HCT116 (cell line): Measurements from ENCODE around the gene MCF2L. TPM values are rescaled to one million over a fixed set of nuclear protein-coding genes. Genes with fewer than 3 reads are reported as not detected.

Experiments used
- ATAC-seq: fragments of 200-7000 bp; cut with Tn5 transposase; 2 replicates; pipeline ENCODE4 v1.9.1; 2020; ENCODE audit warnings: mild to moderate bottlenecking, moderate library complexity
- BruUV-seq: library from RNA; stranded (reverse); fragments of 400-500 nt; replicated peaks from 2 replicates; lab custom pipeline; 2021; lab: Mats Ljungman, UMichigan
- CTCF ChIA-PET: fragments of 300-600 bp; sonication (Branson Sonifier 250); formaldehyde crosslinking; loops from one replicate; lab custom pipeline; 2021; ENCODE audit warnings: antibody characterized with exemption; lab: Charles Lee
- POLR2A ChIA-PET: fragments of 300-600, 350-600 bp; sonication (Branson Sonifier 250); formaldehyde crosslinking; loops from one replicate; lab custom pipeline; 2021; ENCODE audit warnings: antibody characterized with exemption; lab: Charles Lee
- RAD21 ChIA-PET, 2 experiments: fragments of 300-600 bp; sonication (Branson Sonifier 250); formaldehyde crosslinking; loops; one replicate each; lab custom pipeline; 2023; ENCODE audit warnings: low total read pairs in 2 of 2; ENCODE audit not compliant: uncharacterized antibody in 2 of 2, unreplicated experiment in 2 of 2, low non-redundant PET in 1 of 2; lab: Charles Lee
- DNase-seq: peaks from one replicate; pipeline ENCODE4 v3.0.0-alpha.2; 2010; ENCODE audit warnings: low read depth, low spot score
- H2AFZ ChIP-seq: fragments of 200-600 bp; shearing (Covaris generic), sonication (generic); 2 replicates; pipeline ENCODE4 v1.6.1; 2017; ENCODE audit warnings: low read depth, mixed run types, mixed read lengths, antibody characterized with exemption, low read length; ENCODE audit not compliant: poor library complexity, severe bottlenecking
- H3K27ac ChIP-seq: 2 replicates; pipeline ENCODE4 v1.5.1; 2012; ENCODE audit warnings: low read depth, low read length
- H3K27me3 ChIP-seq: fragments of 200-600 bp; sonication (generic); 2 replicates; pipeline ENCODE4 v1.6.1; 2016; ENCODE audit warnings: mixed run types, low read length, mixed read lengths; ENCODE audit not compliant: insufficient read depth
- H3K36me3 ChIP-seq, 2 experiments: fragments of 200-500 bp in 1 of 2; fragments of 200-600 bp in 1 of 2; sonication (Bioruptor generic) in 1 of 2; sonication (generic) in 1 of 2; 2 replicates each; pipeline versions ENCODE4 v1.5.1 to v1.6.1; 2014 to 2016; ENCODE audit warnings: low read length in 2 of 2, inconsistent platforms in 1 of 2, mixed read lengths in 1 of 2, mixed run types in 1 of 2; ENCODE audit not compliant: insufficient read depth in 2 of 2, control insufficient read depth in 1 of 2
- H3K4me1 ChIP-seq, 2 experiments: fragments of 200-600 bp in 1 of 2; sonication (generic) in 1 of 2; 2 replicates each; pipeline versions ENCODE4 v1.5.1 to v1.6.1; 2012 to 2017; ENCODE audit warnings: low read length in 2 of 2, inconsistent platforms in 1 of 2, mild to moderate bottlenecking in 1 of 2, mixed read lengths in 1 of 2, mixed run types in 1 of 2, moderate library complexity in 1 of 2; ENCODE audit not compliant: insufficient read depth in 2 of 2, control insufficient read depth in 1 of 2
- H3K4me2 ChIP-seq: fragments of 200-600 bp; sonication (generic); 2 replicates; pipeline ENCODE4 v1.6.1; 2017; ENCODE audit warnings: mixed run types, low read length, mixed read lengths
- H3K4me3 ChIP-seq, 2 experiments: fragments of 200-600 bp in 1 of 2; sonication (generic) in 1 of 2; replicated peaks in 1 of 2; 2 replicates each; pipeline ENCODE4 v1.5.1; 2011 to 2016; ENCODE audit warnings: low read length in 2 of 2, control low read depth in 1 of 2, low read depth in 1 of 2, mild to moderate bottlenecking in 1 of 2, mixed read lengths in 1 of 2, mixed run types in 1 of 2
- H3K79me2 ChIP-seq: fragments of 200-600 bp; sonication (generic); 2 replicates; pipeline ENCODE4 v1.6.1; 2017; ENCODE audit warnings: mild to moderate bottlenecking, mixed run types, low read length, moderate library complexity, mixed read lengths; ENCODE audit not compliant: insufficient read depth
- H3K9ac ChIP-seq: fragments of 200-600 bp; sonication (generic); 2 replicates; pipeline ENCODE4 v1.6.1; 2016; ENCODE audit warnings: low read length, mixed read lengths
- H3K9me2 ChIP-seq: fragments of 200-600 bp; sonication (generic), shearing (Covaris generic); 2 replicates; pipeline ENCODE4 v1.6.1; 2017; ENCODE audit warnings: mixed run types, mild to moderate bottlenecking, moderate library complexity; ENCODE audit not compliant: insufficient read depth
- H3K9me3 ChIP-seq, 2 experiments: fragments of 200-500 bp in 1 of 2; fragments of 200-600 bp in 1 of 2; sonication (Bioruptor generic) in 1 of 2; sonication (generic) in 1 of 2; 2 replicates each; pipeline ENCODE4 v1.6.1; 2014 to 2017; ENCODE audit warnings: low read length in 2 of 2, mixed read lengths in 2 of 2, inconsistent platforms in 1 of 2, low read depth in 1 of 2, mild to moderate bottlenecking in 1 of 2, mixed run types in 1 of 2, moderate library complexity in 1 of 2; ENCODE audit not compliant: control insufficient read depth in 1 of 2, insufficient read depth in 1 of 2
- H4K20me1 ChIP-seq: fragments of 200-600 bp; sonication (generic), shearing (Covaris generic); 2 replicates; pipeline ENCODE4 v1.6.1; 2017; ENCODE audit warnings: mixed run types, mild to moderate bottlenecking, moderate library complexity; ENCODE audit not compliant: insufficient read depth
- CEBPB ChIP-seq: IDR thresholded peaks from 2 replicates; pipeline ENCODE4 v1.6.1; 2012; ENCODE audit warnings: low read depth
- ELF1 ChIP-seq: IDR thresholded peaks from 2 replicates; pipeline ENCODE4 v1.6.1; 2012; ENCODE audit warnings: low read depth, borderline replicate concordance
- EZH2 ChIP-seq: fragments of 200-600 bp; sonication (generic); IDR thresholded peaks from 2 replicates; pipeline ENCODE4 v1.6.1; 2017; ENCODE audit warnings: antibody characterized with exemption, mixed run types
- JUND ChIP-seq: IDR thresholded peaks from 2 replicates; pipeline ENCODE4 v1.6.1; 2012
- MAX ChIP-seq: IDR thresholded peaks from 2 replicates; pipeline ENCODE4 v1.6.1; 2012
- POLR2A ChIP-seq: IDR thresholded peaks from 2 replicates; pipeline ENCODE4 v1.7.0; 2011; ENCODE audit warnings: borderline replicate concordance; ENCODE audit not compliant: insufficient read depth, insufficient read length; ENCODE audit errors: extremely low read depth
- SP1 ChIP-seq: IDR thresholded peaks from 2 replicates; pipeline ENCODE4 v1.6.1; 2012; ENCODE audit warnings: low read depth
- SRF ChIP-seq: IDR thresholded peaks from 2 replicates; pipeline ENCODE4 v1.6.1; 2012; ENCODE audit warnings: low read depth
- YY1 ChIP-seq: IDR thresholded peaks from 2 replicates; pipeline ENCODE4 v1.6.1; 2011; ENCODE audit warnings: low read length, low read depth, moderate library complexity, mild to moderate bottlenecking; ENCODE audit not compliant: insufficient replicate concordance; ENCODE audit errors: extremely low read depth
- ZFX ChIP-seq: fragments of 450-650 bp; IDR thresholded peaks from 2 replicates; pipeline ENCODE4 v1.6.1; 2017
- intact Hi-C: fragments of 100-400 bp; cut with micrococcal nuclease; formaldehyde crosslinking; loops from 2 replicates; pipeline ENCODE4 v1.10.0; 2022
- total RNA-seq: library from RNA; stranded (reverse); gene quantifications from one replicate; pipeline ENCODE4 v1.2.1, GENCODE V29; 2021; ENCODE audit not compliant: unreplicated experiment
- TF ChIP-seq, protein P1 (sequence below): IDR thresholded peaks from 2 replicates; pipeline ENCODE4 v1.6.1; 2012; ENCODE audit warnings: low read depth

MCF2L gene
- total RNA-seq, 1 experiment from 2014 or later: 19.3 TPM

DNA sequence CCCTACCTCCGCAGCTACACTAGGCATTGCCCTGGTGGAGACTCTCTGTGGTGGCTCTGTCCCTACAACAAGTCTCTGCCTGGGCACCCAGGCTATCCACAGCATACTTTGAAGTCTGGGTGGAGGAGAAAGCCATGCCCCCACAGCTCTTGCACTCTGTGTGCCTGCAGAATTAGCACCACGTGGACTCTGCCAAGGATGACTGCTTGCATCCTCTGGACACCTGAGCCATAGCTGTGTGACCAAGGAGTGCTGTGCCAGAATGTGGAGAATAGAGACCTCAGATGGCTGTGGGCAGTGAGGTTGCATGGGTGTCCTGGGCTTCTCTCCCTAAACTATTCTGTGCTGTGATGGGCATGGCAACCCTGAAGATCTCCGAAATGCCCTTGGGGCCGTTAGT is 21.2 kb upstream of the MCF2L start:
- intact Hi-C loops: no loop called here
- ChIA-PET POLR2A (no interaction called here), CTCF (no interaction called here), RAD21 (no interaction called here)
- BruUV-seq: no TSS peak
- H3K4me2 ChIP-seq: no peak overlapping the region
- no peak for TF ChIP-seq SRF
- TF ChIP-seq EZH2: no peak
- no peak for TF ChIP-seq YY1
- no peak for TF ChIP-seq ELF1
- TF ChIP-seq POLR2A: no peak
- TF ChIP-seq ZFX: no peak
- TF ChIP-seq SP1: no peak
- no peak for TF ChIP-seq MAX
- no peak for TF ChIP-seq CEBPB
- TF ChIP-seq, protein P1, sequence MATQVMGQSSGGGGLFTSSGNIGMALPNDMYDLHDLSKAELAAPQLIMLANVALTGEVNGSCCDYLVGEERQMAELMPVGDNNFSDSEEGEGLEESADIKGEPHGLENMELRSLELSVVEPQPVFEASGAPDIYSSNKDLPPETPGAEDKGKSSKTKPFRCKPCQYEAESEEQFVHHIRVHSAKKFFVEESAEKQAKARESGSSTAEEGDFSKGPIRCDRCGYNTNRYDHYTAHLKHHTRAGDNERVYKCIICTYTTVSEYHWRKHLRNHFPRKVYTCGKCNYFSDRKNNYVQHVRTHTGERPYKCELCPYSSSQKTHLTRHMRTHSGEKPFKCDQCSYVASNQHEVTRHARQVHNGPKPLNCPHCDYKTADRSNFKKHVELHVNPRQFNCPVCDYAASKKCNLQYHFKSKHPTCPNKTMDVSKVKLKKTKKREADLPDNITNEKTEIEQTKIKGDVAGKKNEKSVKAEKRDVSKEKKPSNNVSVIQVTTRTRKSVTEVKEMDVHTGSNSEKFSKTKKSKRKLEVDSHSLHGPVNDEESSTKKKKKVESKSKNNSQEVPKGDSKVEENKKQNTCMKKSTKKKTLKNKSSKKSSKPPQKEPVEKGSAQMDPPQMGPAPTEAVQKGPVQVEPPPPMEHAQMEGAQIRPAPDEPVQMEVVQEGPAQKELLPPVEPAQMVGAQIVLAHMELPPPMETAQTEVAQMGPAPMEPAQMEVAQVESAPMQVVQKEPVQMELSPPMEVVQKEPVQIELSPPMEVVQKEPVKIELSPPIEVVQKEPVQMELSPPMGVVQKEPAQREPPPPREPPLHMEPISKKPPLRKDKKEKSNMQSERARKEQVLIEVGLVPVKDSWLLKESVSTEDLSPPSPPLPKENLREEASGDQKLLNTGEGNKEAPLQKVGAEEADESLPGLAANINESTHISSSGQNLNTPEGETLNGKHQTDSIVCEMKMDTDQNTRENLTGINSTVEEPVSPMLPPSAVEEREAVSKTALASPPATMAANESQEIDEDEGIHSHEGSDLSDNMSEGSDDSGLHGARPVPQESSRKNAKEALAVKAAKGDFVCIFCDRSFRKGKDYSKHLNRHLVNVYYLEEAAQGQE: no peak
- TF ChIP-seq JUND: no peak
- H3K4me1 ChIP-seq: peaks cover 4 to 12% of the 10 kb centered on the region in 2 experiments; a peak in 3 of 4 replicates
- H3K27me3 ChIP-seq: 0 out of 2 replicates have a peak, but pooled peaks cover 4% of the 10 kb centered on the region
- no peak overlapping the region for H3K9ac ChIP-seq
- no peaks in the 10 kb centered on the region for H3K9me2 ChIP-seq
- H3K36me3 ChIP-seq: no peaks in the 10 kb centered on the region
- no peaks in the 10 kb centered on the region for H3K79me2 ChIP-seq
- H3K27ac ChIP-seq: no peak overlapping the region
- H4K20me1 ChIP-seq: no peaks in the 10 kb centered on the region
- H3K4me3 ChIP-seq: no peak overlapping the region
- no peak overlapping the region for H2AFZ ChIP-seq
- no peak for DNase-seq
- no peak for ATAC-seq
- no peaks in the 10 kb centered on the region for H3K9me3 ChIP-seq
